CD8-positive, alpha-beta memory T cell (primary cell): ENCODE results near the gene SLC4A11. TPM values are rescaled to one million over a fixed set of nuclear protein-coding genes. Genes with fewer than 3 reads are reported as not detected.
A peak's percentile ranks its signal among the peaks of the same experiment; 100 is the strongest.

ENCODE experiments used
- CTCF ChIA-PET: fragments of 350-600 bp; sonication (Branson Sonifier 250); formaldehyde crosslinking; loops from one replicate; lab custom pipeline; 2021; ENCODE audit warnings: antibody characterized with exemption; lab: Charles Lee
- POLR2A ChIA-PET: fragments of 350-600 bp; sonication (Branson Sonifier 250); formaldehyde crosslinking; loops from one replicate; lab custom pipeline; 2021; ENCODE audit warnings: antibody characterized with exemption; lab: Charles Lee
- DNase-seq, 5 donors: peaks; one replicate each; pipeline versions ENCODE4 v3.0.0 to v3.0.0-alpha.2; 2020 to 2022; ENCODE audit warnings: mixed read lengths in 1 of 5
- H3K27ac ChIP-seq: one replicate; pipeline ENCODE4 v1.7.0; 2013; ENCODE audit warnings: low read depth, mild to moderate bottlenecking, low read length, moderate library complexity
- H3K27me3 ChIP-seq: 2 replicates; pipeline ENCODE4 v1.7.0; 2013; ENCODE audit warnings: low read length, mild to moderate bottlenecking; ENCODE audit not compliant: insufficient read depth, poor library complexity, severe bottlenecking
- H3K36me3 ChIP-seq: 2 replicates; pipeline ENCODE4 v1.7.0; 2013; ENCODE audit warnings: mild to moderate bottlenecking, low read length, moderate library complexity; ENCODE audit not compliant: insufficient read depth
- H3K4me1 ChIP-seq: 2 replicates; pipeline ENCODE4 v1.7.0; 2013; ENCODE audit warnings: mild to moderate bottlenecking, low read length, moderate library complexity; ENCODE audit not compliant: insufficient read depth
- H3K4me3 ChIP-seq: 2 replicates; pipeline ENCODE4 v1.7.0; 2013; ENCODE audit warnings: mild to moderate bottlenecking, low read length
- H3K9me3 ChIP-seq: 2 replicates; pipeline ENCODE4 v1.7.0; 2013; ENCODE audit warnings: mild to moderate bottlenecking, low read length
- H3K27ac Mint-ChIP-seq, 8 donors: one replicate each; pipeline ENCODE4 v1.8.0; 2020 to 2021; ENCODE audit warnings: mixed read lengths in 8 of 8, mild to moderate bottlenecking in 6 of 8, inconsistent platforms in 3 of 8, moderate library complexity in 3 of 8
- H3K27me3 Mint-ChIP-seq, 2 donors: one replicate each; pipeline ENCODE4 v1.8.0; 2020 to 2021; ENCODE audit warnings: mixed read lengths in 2 of 2, mild to moderate bottlenecking in 1 of 2, moderate library complexity in 1 of 2
- H3K36me3 Mint-ChIP-seq, 3 donors: one replicate each; pipeline ENCODE4 v1.8.0; 2020 to 2021; ENCODE audit warnings: mixed read lengths in 3 of 3, inconsistent platforms in 1 of 3, mild to moderate bottlenecking in 1 of 3
- H3K4me1 Mint-ChIP-seq, 3 donors: one replicate each; pipeline ENCODE4 v1.8.0; 2020 to 2021; ENCODE audit warnings: mixed read lengths in 3 of 3, inconsistent platforms in 1 of 3, mild to moderate bottlenecking in 1 of 3
- H3K4me3 Mint-ChIP-seq, 7 donors: one replicate each; pipeline ENCODE4 v1.8.0; 2020 to 2021; ENCODE audit warnings: mixed read lengths in 7 of 7, mild to moderate bottlenecking in 6 of 7, moderate library complexity in 4 of 7, inconsistent platforms in 2 of 7
- H3K9me3 Mint-ChIP-seq, 5 donors: one replicate each; pipeline ENCODE4 v1.8.0; 2020 to 2022; ENCODE audit warnings: mixed read lengths in 5 of 5, mild to moderate bottlenecking in 3 of 5, moderate library complexity in 2 of 5, inconsistent platforms in 1 of 5
- polyA plus RNA-seq: library from polyadenylated mRNA; unstranded; fragments of 300-500 nt; fragmentation: Illumina TruSeq; gene quantifications from one replicate; pipeline ENCODE4 v1.2.3, GENCODE V29; 2021
- total RNA-seq, 2 experiments: library from RNA; stranded (reverse); gene quantifications; one replicate each; pipeline ENCODE4 v1.2.3, GENCODE V29; 2021

SLC4A11 gene
- total RNA-seq (1 to 10 TPM; 3.1 to 3.5 TPM), polyA plus RNA-seq (0.46 TPM)

DNA sequence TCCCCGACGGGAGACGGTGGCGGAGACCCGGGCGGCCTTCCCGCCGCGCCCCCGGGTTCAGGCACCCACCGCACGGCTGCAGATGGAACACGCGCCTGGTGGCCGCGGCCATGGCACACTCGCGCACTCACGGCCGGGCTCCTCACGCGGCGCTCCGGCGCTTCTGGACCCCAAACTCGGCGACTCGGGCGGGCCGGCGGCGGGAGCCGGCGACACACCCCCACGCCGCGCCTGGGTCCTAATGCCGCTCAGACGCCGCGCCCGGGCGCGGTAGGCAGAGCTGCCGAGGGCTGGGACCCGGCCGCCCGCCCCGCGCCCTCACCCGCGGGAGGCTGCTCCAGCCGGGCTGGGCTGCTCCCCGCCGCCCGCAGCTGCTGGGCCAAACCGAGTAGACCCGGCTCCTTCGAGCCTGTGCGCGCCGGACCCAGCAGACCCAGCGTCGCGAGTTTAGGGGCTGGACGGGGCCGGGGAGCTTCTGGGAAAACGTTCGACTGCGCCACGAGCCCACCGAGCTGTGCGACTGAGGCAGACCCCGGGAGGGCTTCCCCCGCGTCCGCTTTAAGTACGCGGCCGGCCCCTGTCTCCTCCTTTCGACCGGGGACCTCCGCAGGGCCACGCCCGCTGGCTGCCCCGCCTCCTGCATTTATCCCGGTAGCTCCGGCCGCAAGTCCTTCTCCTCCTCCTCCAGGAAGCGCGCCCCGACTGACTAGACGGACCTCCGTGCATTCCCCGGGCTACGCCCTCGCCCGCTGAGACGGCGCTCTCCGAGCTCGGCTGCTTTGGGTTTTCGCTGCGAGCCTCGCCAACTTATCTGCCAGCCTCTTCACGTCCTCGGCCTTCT is at the start of gene SLC4A11:
Gene SLC4A11, minus strand, starts transcription at position 165 of the 841 bp plus-strand sequence. Its CDS starts 53 bp downstream, at position 112.
- Mint-ChIP-seq H3K27me3 (peaks cover 28 to 46% of the 10 kb centered on the region in 2 donors), H3K4me1 (peaks cover 8 to 19% (median 12%) of the 10 kb centered on the region in 3 donors), H3K27ac (peak within 1 kb of the TSS in 6 of 8 donors; percentile 15 to 79 (median 74)), H3K4me3 (peak within 1 kb of the TSS; percentile 86 to 96 (median 92)), H3K36me3 (peaks cover 0 to 3% (median 0%) of the 10 kb centered on the region in 3 donors), H3K9me3 (no peaks in the 10 kb centered on the region)
- H3K27ac ChIP-seq, result no peak within 1 kb of the TSS
- peaks cover 12% of the 10 kb centered on the region for H3K4me1 ChIP-seq
- H3K4me3 ChIP-seq, result peak within 1 kb of the TSS; percentile 45
- no peaks in the 10 kb centered on the region for H3K9me3 ChIP-seq
- POLR2A ChIA-PET, result interaction anchor here (0.6 kb wide), 1 partner anchor 17 kb away, joined by 4 read pairs; no protein-coding TSS in a partner anchor
- H3K36me3 ChIP-seq, result no peaks in the 10 kb centered on the region
- peaks cover 21% of the 10 kb centered on the region for H3K27me3 ChIP-seq
- CTCF ChIA-PET, result interaction anchor here (0.8 to 2.0 kb wide), 5 partner anchors 11 to 22 kb away, joined by 3 to 6 read pairs (median 5); no protein-coding TSS in a partner anchor
- DNase-seq, result peak in 3 of 5 donors; percentile 13 to 23 (median 17)

DNA sequence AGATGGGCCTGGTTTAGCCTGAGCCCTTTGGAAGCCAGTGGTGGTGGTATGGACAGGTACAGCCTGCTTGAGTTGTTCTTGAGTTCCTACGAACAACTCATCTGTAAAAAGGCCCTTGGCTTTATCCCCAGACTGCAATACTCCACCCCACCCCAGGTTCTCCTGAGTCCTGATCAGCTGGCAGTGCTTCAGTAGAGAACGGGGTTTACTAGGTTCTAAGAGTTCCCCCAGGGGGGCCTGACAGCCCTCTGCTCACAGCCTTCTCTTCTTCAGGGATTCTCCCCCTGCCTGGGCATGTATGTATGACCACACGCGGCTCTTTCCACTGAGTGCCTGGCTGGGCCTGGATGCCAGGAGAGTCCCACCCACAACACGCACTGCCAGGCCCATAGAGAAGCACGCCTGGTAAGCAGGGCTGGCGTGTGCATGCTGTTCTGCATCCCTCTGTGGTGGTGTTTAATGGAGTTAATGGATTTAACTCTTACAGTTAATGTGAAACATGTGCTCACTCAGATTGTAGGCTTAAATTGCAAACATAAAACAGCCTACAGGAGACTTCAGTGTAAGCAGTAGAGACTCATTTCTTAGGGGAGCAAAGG is 44.3 kb upstream of the SLC4A11 start:
- no peaks in the 10 kb centered on the region for H3K4me1 ChIP-seq
- no peak overlapping the region for H3K27ac ChIP-seq
- no peaks in the 10 kb centered on the region for H3K9me3 Mint-ChIP-seq
- peaks cover 10% of the 10 kb centered on the region for H3K36me3 ChIP-seq
- H3K36me3 Mint-ChIP-seq, result peaks cover 6 to 39% (median 20%) of the 10 kb centered on the region in 3 donors
- H3K27ac Mint-ChIP-seq, result peak overlapping the region in 1 of 8 donors; percentile 26
- no peaks in the 10 kb centered on the region for H3K27me3 ChIP-seq
- no peaks in the 10 kb centered on the region for H3K4me1 Mint-ChIP-seq
- DNase-seq, result no peak
- POLR2A ChIA-PET, result no interaction called here
- H3K27me3 Mint-ChIP-seq, result no peaks in the 10 kb centered on the region
- CTCF ChIA-PET, result no interaction called here
- H3K4me3 ChIP-seq, result no peak overlapping the region
- no peaks in the 10 kb centered on the region for H3K9me3 ChIP-seq
- no peak overlapping the region for H3K4me3 Mint-ChIP-seq

GRCh38 chr20:3282271-3283221 is 43.6 kb upstream of the SLC4A11 start:
- Mint-ChIP-seq H3K27ac (peak overlapping the region in 1 of 8 donors; percentile 25), H3K4me1 (no peaks in the 10 kb centered on the region), H3K9me3 (no peaks in the 10 kb centered on the region), H3K4me3 (no peak overlapping the region), H3K27me3 (no peaks in the 10 kb centered on the region), H3K36me3 (peaks cover 6 to 42% (median 22%) of the 10 kb centered on the region in 3 donors)
- Histone ChIP-seq H3K4me1 (no peaks in the 10 kb centered on the region), H3K27ac (no peak overlapping the region), H3K4me3 (no peak overlapping the region), H3K9me3 (no peaks in the 10 kb centered on the region), H3K27me3 (no peaks in the 10 kb centered on the region), H3K36me3 (peaks cover 10% of the 10 kb centered on the region)
- ChIA-PET POLR2A (no interaction called here), CTCF (no interaction called here)
- DNase-seq, result no peak

GRCh38 chr20:3281437-3281836 is 42.4 kb upstream of the SLC4A11 start:
- CTCF ChIA-PET, result no interaction called here
- Histone ChIP-seq H3K27me3 (no peaks in the 10 kb centered on the region), H3K4me3 (no peak overlapping the region), H3K27ac (no peak overlapping the region), H3K4me1 (no peaks in the 10 kb centered on the region), H3K36me3 (peaks cover 10% of the 10 kb centered on the region), H3K9me3 (no peaks in the 10 kb centered on the region)
- H3K27me3 Mint-ChIP-seq, result no peaks in the 10 kb centered on the region
- no peak overlapping the region for H3K4me3 Mint-ChIP-seq
- peaks cover 6 to 47% (median 30%) of the 10 kb centered on the region in 3 donors for H3K36me3 Mint-ChIP-seq
- H3K9me3 Mint-ChIP-seq, result no peaks in the 10 kb centered on the region
- peak overlapping the region in 1 of 8 donors; percentile 80 for H3K27ac Mint-ChIP-seq
- no peak for DNase-seq
- POLR2A ChIA-PET, result no interaction called here
- no peaks in the 10 kb centered on the region for H3K4me1 Mint-ChIP-seq

DNA sequence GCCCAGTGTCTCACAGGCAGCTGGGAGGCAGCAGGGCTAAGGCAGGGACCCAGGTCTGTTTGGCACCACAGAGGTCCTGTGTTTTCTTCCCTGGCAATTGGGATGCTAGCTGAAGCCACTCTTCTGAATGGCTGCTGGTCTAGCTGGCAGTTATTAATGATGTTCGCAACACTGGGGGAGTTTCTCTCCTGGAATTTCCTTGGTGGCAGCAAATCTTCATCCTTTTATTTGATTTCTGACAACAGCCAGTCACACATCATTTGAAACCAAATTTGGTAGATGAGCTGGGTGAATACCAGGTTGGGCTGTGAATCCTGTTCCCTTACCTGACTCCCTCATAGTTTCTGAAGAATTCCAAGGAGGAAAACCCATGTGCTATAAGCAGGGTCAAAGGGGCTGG is 40.8 kb upstream of the SLC4A11 start:
- H3K27me3 Mint-ChIP-seq, result no peaks in the 10 kb centered on the region
- H3K4me1 Mint-ChIP-seq, result no peaks in the 10 kb centered on the region
- peaks cover 6 to 56% (median 30%) of the 10 kb centered on the region in 3 donors for H3K36me3 Mint-ChIP-seq
- Histone ChIP-seq H3K4me1 (no peaks in the 10 kb centered on the region), H3K9me3 (no peaks in the 10 kb centered on the region), H3K36me3 (peaks cover 10% of the 10 kb centered on the region), H3K27ac (no peak overlapping the region), H3K4me3 (no peak overlapping the region), H3K27me3 (no peaks in the 10 kb centered on the region)
- ChIA-PET CTCF (no interaction called here), POLR2A (no interaction called here)
- no peak overlapping the region for H3K27ac Mint-ChIP-seq
- H3K4me3 Mint-ChIP-seq, result peak overlapping the region in 1 of 7 donors; percentile 15
- H3K9me3 Mint-ChIP-seq, result no peaks in the 10 kb centered on the region
- no peak for DNase-seq

GRCh38 chr20:3277686-3278465 is 38.9 kb upstream of the SLC4A11 start:
- no peaks in the 10 kb centered on the region for H3K4me1 Mint-ChIP-seq
- POLR2A ChIA-PET, result no interaction called here

DNA sequence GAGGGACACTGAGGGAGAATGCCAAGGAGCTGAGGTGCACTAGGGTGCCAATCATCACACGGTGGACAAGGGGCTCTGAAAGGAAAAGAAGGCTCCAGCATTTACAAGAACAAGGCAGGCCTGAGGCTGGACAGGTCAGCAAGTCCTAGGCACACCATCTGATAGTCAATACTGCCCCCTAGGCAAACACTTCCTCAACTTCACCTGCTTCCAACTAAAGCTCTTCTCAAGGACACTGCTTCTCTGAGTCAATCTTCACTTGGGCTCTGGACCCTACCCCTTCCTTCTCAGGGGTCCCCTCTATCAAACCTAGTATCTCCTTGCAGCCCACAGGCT is 37.7 kb upstream of the SLC4A11 start:
- H3K9me3 ChIP-seq, result no peaks in the 10 kb centered on the region
- Mint-ChIP-seq H3K4me1 (no peaks in the 10 kb centered on the region), H3K9me3 (no peaks in the 10 kb centered on the region), H3K27ac (no peak overlapping the region), H3K36me3 (peaks cover 10 to 65% (median 33%) of the 10 kb centered on the region in 3 donors), H3K27me3 (no peaks in the 10 kb centered on the region), H3K4me3 (no peak overlapping the region)
- no peak for DNase-seq
- CTCF ChIA-PET, result interaction anchor here (0.8 kb wide), 1 partner anchor 58 kb away, joined by 3 read pairs; no protein-coding TSS in a partner anchor
- no peaks in the 10 kb centered on the region for H3K4me1 ChIP-seq
- H3K4me3 ChIP-seq, result no peak overlapping the region
- H3K36me3 ChIP-seq, result peaks cover 10% of the 10 kb centered on the region
- no peak overlapping the region for H3K27ac ChIP-seq
- POLR2A ChIA-PET, result no interaction called here
- no peaks in the 10 kb centered on the region for H3K27me3 ChIP-seq

More at GRCh38 chr20:3277686-3278465, 38.9 kb upstream of the SLC4A11 start:
- CTCF ChIA-PET, result no interaction called here
- Mint-ChIP-seq H3K27me3 (no peaks in the 10 kb centered on the region), H3K27ac (peak overlapping the region in 1 of 8 donors; percentile 54), H3K9me3 (no peaks in the 10 kb centered on the region), H3K4me3 (no peak overlapping the region), H3K36me3 (peaks cover 6 to 68% (median 38%) of the 10 kb centered on the region in 3 donors)
- no peak overlapping the region for H3K27ac ChIP-seq
- no peak overlapping the region for H3K4me3 ChIP-seq
- no peak for DNase-seq
- H3K4me1 ChIP-seq, result no peaks in the 10 kb centered on the region
- H3K27me3 ChIP-seq, result no peaks in the 10 kb centered on the region
- peaks cover 10% of the 10 kb centered on the region for H3K36me3 ChIP-seq
- H3K9me3 ChIP-seq, result no peaks in the 10 kb centered on the region
